OCI-LY1 (cell line): ENCODE data around the gene LDAH.

Experiments used
- CTCF ChIP-seq: fragments of 200-600 bp; sonication (generic), shearing (Covaris generic); IDR thresholded peaks from 2 replicates; pipeline ENCODE4 v1.5.1; 2017; ENCODE audit warnings: mild to moderate bottlenecking, antibody characterized with exemption, low read length, moderate library complexity, mixed read lengths
- EZH2 ChIP-seq: fragments of 200-600 bp; sonication (generic), shearing (Covaris generic); IDR thresholded peaks from 2 replicates; pipeline ENCODE4 v1.8.0; 2017; ENCODE audit warnings: borderline replicate concordance, mixed run types, mild to moderate bottlenecking, antibody characterized with exemption, low read length, moderate library complexity, mixed read lengths

DNA sequence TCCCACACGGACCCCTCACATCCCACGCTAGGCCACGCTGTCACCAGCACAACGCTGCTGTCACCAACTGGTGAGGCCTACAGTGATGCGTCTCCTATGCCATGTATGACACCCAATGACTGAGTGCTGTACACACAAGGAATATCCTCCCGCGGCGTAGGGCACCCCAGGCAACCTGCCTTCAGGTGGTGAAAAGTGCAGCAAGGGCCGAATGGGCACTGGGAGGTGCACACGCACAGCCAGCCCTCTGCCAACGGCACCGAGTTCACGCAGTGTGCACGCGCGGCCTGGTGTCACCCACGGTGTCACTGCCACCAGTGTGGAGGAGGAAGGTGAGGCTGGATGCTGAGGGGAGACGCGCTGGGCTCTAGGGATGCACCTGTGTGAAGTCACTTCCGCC, 176.5 kb downstream of the LDAH start:
- TF ChIP-seq CTCF, result no peak
- no peak for TF ChIP-seq EZH2
